Occipital lobe (tissue), 2 donors: ENCODE results near the gene ARHGEF40. TPM values are rescaled to one million over a fixed set of nuclear protein-coding genes. Genes with fewer than 3 reads are reported as not detected.

ENCODE experiments used
- DNase-seq: peaks from one replicate; lab custom pipeline; 2025; lab: John Stamatoyannopoulos, UW
- total RNA-seq: library from RNA; depleted of rRNA; stranded (reverse); fragments of >200 nt; gene quantifications from one replicate; pipeline ENCODE4 v1.2.3, GENCODE V29; 2014

ARHGEF40 gene
- total RNA-seq, 1 donor from 2014 or later: 15.9 TPM

DNA sequence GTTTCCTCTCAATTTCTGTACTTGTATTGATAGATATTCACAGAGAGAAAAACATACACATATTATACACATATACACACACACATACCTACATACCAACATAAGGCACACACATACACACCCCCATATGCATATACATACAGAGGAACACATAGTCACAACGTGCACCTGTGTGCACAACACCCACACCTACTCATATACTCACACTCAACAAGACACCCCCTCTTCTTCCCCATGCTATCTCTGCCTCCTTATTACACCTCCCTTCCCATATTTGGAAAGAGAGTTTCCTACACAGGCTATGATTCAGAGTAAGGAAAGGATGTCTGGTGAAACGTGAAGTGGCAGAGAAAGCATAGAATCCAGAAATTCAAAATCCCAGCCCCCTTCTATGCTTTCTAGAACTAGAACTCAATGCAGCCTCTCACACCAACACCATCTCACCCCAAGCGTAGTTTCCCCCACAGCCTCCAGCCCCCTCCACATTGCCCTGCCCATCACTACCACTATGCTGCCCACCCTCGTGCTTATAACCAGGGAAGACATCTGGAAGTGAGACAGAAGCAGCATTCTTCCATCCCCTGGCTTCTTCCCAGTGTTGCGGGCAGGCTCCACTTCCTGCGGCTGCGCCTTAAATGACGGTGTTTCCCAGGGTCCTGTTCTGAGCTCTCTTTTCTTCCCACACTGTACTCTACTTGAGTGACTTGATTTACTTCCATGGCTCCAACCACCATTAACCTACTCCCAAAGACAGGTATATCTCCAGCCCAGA lies 10.1 kb upstream of the ARHGEF40 start:
- no peak for DNase-seq

DNA sequence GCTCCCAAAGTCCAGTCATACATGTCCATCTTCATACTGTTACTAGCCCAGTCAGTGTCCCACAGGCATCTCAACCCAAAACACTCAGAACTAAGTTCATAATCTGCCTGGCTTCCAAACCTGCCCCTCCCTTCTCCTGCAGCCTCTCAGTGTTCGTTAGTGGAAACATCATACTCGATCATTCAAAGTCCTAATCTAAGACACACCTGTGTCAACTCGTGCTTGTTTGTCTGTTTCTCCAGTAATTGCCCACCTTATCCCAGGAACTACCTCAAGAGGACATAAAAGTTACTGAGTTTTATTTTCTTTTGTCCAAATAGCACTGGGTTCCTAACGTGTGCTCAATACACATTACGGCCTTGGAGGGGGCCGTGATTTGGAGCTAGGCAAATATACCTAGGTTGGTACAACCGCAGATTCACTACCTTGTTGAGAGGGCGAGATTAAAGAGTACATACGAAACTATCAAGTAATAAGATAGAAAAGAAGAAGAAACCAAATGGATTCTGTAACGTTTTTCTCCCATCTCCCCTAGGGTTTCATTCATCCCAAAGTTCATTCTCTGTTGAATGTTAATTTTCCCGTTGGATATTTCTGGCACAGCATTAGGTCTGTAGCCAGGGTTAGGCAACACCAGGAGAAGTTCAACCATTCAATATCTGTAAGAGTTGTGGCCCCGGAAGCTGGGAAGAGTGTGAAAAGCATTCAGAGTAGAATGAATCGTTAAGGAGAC lies 9.3 kb upstream of the ARHGEF40 start:
- no peak for DNase-seq

DNA sequence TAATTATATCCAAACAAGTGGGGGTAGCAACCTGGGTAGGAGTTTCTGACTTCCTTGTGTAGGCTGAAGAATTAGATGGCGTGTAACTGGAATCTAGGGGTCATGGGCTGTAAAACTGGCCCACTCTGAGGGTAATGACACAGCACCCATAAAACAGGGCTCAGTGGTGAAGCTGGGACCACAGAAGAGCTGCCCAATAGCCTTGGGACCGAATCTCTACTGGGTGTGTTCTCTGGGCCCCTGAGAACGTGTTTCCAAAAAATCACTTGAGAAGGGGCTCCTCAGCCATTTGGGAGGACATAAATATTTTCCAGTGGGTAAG lies 8.8 kb upstream of the ARHGEF40 start:
- DNase-seq: no peak

DNA sequence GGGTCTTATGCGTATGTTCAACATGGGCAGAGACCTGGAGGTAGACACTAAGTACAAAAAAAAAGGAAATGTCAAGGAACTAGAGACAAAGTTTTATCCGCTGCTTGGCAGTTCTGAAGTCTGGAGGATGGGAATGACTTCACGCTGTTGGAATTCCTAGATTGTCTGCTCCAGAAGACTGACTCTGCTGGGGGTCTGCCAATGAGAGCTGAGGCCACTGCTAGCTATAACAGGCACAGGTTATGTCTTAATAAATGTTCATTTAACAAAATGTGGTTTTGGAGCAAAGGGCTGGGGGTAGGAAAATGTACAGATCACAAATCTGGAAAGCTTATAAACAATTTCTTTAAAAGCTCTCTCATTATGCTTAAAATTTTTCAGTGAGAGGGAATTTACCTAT lies 6.6 kb upstream of the ARHGEF40 start:
- no peak for DNase-seq

DNA sequence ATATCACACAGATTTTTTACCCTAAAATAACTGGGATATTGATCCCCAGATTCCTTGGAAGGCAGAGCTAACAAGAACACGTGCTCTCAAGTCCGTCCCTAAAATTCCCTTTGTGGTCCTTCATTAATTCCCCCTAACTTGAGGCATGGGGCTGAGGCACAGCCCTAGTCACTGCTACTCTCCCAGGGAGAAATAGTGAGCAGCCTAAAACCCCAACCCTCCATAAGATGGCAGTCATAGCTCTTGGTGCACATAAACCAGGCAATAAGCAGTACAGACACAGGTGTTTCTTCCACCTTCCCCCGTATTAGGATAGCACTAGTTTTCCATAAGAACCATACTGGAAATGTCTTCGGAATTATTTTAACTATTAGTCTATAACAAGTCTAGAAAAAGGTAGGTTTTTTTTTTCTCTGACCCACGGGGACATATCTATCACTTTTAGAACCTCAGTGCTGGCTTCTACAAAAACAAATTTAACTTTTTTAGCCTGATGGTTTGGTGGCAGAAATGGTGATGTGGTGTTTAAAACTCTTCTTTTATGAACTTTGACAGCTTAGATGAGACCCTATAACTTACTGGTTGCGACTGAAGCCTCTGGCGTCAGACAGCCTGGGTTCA lies 3.1 kb upstream of the ARHGEF40 start:
- DNase-seq: no peak

DNA sequence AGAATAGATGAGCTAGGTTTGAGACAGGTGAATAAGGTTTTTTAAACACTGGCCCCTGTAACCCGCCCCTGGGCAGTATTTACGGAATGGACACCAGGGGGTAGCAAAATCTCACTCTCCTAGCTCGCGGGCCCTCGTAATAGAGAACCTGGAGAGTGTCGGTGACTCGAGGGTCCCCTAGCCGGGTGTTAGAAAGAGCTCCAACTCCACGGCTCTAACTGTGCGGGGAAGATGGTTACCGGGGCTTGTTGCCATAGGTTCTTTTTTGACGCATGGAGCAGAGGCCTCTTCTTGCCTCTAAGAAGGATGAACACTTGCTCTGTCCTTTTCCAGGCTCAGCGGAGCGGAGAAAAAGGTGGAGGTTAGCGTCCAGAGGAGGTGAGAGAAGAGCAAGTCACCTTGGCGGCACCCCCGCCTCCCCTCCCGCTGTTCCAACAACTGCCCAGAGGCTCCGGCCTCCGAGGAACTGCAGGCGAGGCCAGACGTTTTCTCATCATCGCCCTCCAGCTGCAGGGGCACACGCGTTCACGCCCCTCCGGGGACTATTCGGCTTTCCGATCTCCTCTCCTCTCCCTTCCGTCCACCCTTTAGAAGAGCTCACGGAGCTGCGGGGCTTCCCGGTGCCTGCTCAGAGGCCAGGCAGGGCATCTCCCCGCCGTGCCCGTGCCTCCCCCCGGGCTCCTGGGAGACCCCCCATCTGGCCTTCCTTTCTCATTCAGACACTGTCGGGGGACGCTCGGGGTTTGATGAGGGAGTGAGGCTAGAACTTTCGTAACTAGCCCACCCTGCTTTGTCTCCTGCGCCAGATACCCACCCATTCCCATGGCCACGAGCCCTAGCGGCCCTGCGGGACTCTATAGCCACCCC lies 1.4 kb upstream of the ARHGEF40 start:
- DNase-seq: peak; percentile 14

DNA sequence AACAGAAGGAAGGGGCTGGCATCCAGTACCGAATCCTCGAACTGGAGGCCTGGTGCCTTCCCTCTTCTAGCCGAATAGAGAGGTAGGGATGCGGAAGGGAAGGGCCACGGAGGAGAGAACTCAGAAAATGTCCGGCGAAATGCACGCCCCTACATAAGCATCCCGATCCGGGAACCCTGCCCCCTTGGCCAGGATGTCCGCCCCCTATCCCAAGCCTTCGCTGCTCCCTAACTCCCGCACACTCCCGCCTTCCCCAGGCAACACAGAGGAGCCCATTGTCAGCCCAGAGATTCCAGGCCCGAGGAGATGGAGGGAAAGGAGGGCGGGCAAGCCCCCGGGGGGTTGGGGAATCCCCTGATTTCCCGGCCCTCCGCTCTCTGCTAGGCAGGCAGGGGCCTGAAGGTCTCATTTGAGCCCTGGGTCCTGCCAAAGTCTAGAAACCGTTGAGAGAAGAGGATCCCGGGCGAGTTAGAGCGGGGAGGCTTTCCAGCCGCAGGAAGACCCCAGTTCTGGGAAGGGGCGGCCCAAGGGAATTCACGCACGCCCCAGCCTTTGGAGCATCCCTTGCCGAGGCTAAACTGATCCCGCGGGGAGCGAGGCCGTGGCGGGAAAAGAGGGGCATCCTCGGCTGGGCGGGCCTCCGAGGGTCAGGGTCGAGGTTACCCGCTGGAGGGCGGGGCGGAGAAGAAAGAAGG lies 569 bp upstream of the ARHGEF40 start:
- DNase-seq: peak; percentile 38

DNA sequence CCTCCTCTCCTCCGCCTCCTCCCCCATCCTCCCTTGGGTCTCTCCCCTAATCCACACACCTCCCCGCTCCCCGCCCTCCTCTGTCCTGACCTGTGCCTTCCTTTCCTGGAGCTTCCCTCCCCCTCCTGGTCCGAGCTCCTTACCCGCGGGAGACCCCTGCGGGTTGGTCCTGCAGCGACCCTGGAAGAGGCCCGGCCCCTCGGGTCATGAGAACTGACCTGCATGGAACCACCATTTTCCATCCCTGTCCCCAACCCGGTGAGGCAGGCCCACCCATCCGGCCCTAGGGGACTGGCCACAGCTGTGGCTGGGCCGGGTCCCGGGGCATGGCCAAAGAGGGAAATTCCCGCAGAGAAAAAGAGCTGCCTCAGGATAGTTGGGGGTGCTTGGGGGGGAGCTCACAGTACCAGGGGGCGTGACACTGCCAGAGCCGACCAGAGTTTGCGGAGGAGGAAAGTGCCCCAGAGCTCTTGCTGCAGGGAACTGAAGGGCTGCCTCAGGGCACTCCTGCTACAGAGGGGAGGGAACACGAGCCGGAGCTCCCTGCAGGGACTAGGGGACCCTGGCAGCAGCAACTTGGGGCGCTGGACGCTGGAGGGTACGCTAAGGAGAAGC lies 613 bp downstream of the ARHGEF40 start:
- no peak for DNase-seq

DNA sequence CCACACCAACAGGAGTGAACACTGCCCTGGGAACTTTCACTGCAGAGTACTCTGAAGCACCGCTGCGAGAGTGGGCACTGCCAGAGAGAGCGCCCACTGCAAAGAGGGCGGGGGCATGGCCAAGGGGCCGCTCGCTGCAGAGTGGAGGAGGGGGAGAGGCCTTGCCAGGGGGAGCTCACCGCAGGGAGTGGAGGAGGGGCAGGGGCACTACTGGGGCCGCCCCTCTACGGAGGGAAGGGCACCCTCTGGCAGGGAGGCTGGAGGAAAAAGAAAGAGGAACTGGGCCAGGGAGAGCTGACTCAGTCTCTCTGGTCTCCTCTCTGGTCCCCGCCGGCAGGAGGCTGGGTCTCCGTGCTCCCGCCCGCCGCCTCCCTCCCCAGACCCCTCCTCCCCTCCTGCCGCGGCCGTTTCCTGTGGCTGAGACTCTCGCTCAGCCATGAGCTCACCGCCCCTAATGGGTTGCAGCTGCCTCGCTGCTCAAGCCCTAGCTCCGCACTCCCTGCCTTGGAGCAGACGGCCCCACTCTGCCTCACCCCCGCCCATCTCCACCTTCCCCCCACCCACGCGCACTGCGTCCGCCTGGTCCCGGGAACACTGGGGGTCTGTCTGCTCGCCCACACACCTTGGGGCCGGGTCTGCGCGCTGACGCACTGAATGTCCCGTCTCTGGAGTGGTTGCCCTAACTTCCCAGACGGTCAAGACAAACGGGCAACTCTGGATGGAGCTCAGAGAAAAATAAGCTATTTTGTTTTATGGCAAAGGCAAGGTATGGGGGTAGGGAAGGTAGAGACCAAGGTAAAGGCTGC lies 1.3 kb downstream of the ARHGEF40 start:
- peak; percentile 63 for DNase-seq

DNA sequence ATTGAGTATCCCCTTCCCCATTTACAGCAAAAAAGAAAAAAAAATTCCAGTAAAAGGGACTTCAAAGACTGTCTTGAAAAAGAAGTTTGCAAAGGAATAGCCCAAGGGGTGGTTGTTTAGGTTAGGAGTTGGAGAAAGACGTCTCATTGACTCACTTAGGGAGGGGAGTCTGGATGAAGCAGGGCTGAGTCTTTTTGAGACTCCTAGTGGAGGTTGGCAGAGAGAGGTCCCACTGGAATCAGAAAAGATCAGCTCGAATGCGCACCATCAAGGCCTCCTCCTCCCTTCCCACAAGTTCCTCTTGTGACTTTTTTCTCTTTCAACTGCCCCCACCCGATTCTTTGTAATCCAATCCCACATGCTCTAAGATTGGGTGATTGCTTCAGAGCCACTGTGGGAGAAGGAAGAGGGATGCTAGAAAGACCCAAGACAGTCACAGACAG lies 1.9 kb downstream of the ARHGEF40 start:
- no peak for DNase-seq

DNA sequence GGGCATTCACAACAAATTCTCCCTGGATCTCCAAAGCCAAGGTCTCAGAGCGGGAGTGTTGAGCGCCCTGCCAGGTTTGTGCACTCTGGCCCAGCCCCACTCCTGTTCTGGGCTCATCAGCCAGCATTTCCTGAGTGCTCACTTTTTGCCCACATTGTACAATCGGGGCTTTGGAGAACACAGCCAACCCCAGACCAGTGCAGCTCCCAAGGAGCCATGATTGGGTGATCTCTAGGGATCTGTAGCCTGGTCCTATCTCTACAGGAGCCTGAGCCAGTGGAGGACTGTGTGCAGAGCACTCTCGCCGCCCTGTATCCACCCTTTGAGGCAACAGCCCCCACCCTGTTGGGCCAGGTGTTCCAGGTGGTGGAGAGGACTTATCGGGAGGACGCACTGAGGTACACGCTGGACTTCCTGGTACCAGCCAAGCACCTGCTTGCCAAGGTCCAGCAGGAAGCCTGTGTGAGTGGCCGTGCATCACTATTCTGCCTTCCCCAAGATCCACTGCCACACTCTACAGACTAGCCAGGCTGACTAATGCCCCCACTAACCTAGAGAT lies 2.8 kb downstream of the ARHGEF40 start:
- DNase-seq: no peak

DNA sequence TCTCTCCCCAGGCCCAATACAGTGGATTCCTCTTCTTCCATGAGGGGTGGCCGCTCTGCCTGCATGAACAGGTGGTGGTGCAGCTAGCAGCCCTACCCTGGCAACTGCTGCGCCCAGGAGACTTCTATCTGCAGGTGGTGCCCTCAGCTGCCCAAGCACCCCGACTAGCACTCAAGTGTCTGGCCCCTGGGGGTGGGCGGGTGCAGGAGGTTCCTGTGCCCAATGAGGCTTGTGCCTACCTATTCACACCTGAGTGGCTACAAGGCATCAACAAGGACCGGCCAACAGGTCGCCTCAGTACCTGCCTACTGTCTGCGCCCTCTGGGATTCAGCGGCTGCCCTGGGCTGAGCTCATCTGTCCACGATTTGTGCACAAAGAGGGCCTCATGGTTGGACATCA lies 3.8 kb downstream of the ARHGEF40 start:
- DNase-seq: no peak

DNA sequence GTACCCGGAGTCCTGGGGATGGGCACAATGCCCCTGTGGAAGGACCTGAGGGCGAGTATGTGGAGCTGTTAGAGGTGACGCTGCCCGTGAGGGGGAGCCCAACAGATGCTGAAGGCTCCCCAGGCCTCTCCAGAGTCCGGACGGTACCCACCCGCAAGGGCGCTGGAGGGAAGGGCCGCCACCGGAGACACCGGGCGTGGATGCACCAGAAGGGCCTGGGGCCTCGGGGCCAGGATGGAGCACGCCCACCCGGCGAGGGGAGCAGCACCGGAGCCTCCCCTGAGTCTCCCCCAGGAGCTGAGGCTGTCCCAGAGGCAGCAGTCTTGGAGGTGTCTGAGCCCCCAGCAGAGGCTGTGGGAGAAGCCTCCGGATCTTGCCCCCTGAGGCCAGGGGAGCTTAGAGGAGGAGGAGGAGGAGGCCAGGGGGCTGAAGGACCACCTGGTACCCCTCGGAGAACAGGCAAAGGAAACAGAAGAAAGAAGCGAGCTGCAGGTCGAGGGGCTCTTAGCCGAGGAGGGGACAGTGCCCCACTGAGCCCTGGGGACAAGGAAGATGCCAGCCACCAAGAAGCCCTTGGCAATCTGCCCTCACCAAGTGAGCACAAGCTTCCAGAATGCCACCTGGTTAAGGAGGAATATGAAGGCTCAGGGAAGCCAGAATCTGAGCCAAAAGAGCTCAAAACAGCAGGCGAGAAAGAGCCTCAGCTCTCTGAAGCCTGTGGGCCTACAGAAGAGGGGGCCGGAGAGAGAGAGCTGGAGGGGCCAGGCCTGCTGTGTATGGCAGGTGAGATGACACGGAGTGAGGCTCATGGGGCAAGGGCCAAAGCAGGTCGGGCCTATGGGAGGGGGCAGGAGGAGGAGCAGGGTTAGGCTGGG lies 4.5 kb downstream of the ARHGEF40 start:
- DNase-seq: no peak

DNA sequence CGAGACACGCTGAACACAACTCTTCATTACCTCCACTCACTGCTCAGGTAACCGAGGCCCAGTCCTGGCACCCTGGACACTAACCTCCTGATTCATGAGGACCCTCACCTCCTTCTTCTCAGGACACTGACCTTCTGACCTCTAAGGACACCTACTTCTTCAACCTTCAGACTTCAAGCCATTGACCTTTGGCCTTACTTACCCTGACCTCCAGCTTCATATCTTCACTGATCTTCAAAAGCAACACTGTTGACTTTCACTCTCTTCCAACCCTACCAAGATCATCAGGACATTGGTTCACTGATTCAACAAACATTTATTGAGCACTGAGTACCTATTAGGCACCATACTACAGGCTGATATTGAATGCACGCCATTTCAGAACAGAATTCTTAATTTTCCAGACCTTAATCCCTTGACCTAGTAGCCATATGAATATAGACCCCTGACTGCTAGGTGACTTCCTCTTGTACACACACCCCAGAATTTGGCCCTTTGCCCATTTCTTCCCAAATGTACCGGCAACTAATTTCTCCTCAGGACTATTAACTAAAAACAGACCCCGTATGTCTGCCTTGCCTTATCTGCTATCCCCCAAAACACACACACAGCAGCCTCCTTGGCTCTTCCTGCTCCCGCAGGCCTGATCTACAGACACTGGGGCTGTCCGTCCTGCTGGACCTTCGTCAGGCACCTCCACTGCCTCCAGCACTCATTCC lies 5.8 kb downstream of the ARHGEF40 start:
- DNase-seq: no peak

DNA sequence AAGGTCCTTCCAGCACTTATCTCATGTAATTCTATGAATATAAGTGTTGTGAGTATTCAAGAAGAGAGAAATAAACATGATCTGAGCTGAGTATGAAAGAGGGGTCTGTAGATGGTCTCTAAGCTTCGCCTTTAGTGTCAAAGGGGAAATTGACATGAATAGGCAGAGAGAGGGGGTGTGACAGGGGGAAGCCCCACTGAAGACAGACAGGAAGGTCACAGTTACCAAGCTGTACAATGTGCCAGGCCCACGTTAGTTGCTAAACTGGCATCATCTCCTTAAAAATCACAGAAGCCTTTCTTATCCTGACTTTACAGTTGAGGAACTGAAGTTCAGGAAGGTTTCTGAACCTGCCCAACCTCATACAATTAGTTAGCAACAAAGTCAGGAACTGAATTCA lies 7.6 kb downstream of the ARHGEF40 start:
- DNase-seq: no peak

DNA sequence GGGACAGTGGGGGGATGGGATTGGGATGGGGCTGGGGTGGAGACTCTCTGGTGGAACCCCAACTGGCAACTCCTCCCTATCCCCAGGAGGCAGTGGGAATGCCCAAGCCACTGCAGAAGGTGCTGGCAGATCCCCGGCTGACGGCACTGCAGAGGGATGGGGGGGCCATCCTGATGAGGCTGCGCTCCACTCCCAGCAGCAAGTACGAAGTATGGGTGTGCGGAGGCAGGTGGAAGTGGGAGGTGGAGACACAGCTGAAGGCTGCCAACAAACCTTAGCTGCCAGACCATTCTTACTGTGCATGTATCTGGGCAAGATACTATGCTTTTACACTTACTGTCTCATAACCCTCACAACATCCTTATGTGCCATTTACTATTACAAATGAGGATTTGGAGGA lies 8.2 kb downstream of the ARHGEF40 start:
- DNase-seq: peak; percentile 39

DNA sequence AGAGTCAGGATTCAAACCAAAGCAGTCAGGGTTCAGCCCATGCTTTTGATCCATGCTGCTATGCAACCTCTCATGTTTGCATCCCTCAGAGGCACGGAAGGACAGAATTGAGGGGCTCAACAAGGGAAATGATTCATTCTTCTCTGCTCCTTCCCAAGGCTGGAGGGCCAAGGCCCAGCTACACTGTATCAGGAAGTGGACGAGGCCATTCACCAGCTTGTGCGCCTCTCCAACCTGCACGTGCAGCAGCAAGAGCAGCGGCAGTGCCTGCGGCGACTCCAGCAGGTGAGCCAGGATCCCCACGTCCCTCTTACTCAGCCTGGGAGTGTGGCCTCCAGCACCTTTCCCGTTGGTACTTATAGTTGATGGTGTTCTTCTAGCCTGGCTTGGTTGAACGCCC lies 8.6 kb downstream of the ARHGEF40 start:
- DNase-seq: no peak
